Measurements from ENCODE around the gene SDK1. TPM values are rescaled to one million over a fixed set of nuclear protein-coding genes. Genes with fewer than 3 reads are reported as not detected.

The SDK1 gene
- total and polyA plus RNA-seq, 2 of the 8 experiments (the other 6 are each of a cell fraction or from before 2014, with no cell fraction given) = 3.3 to 7.2 TPM

- TF ChIP-seq PHF8 (conservative IDR thresholded peaks at IDR 0.05; ENCODE audit: low read depth, low read length) = no peak
- no peak for TF ChIP-seq RNF2 (IDR thresholded peaks at IDR 0.05; ENCODE audit: borderline replicate concordance, low read depth, low read length, missing control alignments, poor library complexity, severe bottlenecking)
- TF ChIP-seq NRF1 (IDR thresholded peaks at IDR 0.05; ENCODE audit: low read depth, low read length) = no peak
- TF ChIP-seq SP1 (IDR thresholded peaks at IDR 0.05; ENCODE audit: low read depth, low read length) = no peak
- no peak for TF ChIP-seq SUZ12 (IDR thresholded peaks at IDR 0.05; ENCODE audit: low read length)
Measured at GRCh38 chr7:4174451-4174850, 873.4 kb downstream of the SDK1 start (continued).
